GM19025 (cell line): ENCODE data around the gene CACNA2D3.
"Not testable (repeated sequence)": the region's sequence is repeated elsewhere in the genome, so short reads cannot be mapped to it uniquely, and the experiment has no call there.

Experiments used
- ATAC-seq: cut with Tn5 transposase; IDR thresholded peaks from one replicate; pipeline ENCODE4 v1.9.1; 2021; ENCODE audit warnings: mild to moderate bottlenecking, low read depth, moderate library complexity; ENCODE audit not compliant: unreplicated experiment

The CACNA2D3 gene

GRCh38 chr3:55077726-55078125, 955.4 kb downstream of the CACNA2D3 start:
- no peak for ATAC-seq

- ATAC-seq = no peak
Measured at GRCh38 chr3:55078876-55079275, 956.5 kb downstream of the CACNA2D3 start.

GRCh38 chr3:55085231-55085630, 962.9 kb downstream of the CACNA2D3 start:
- no peak for ATAC-seq

GRCh38 chr3:55089211-55089610, 966.9 kb downstream of the CACNA2D3 start:
- no peak for ATAC-seq

GRCh38 chr3:55090291-55090690, 967.9 kb downstream of the CACNA2D3 start:
- ATAC-seq = no peak

GRCh38 chr3:55090746-55091145, 968.4 kb downstream of the CACNA2D3 start:
- no peak for ATAC-seq

GRCh38 chr3:55091381-55092225, 969.3 kb downstream of the CACNA2D3 start:
- no peak for ATAC-seq

GRCh38 chr3:55094676-55095075, 972.3 kb downstream of the CACNA2D3 start:
- no peak for ATAC-seq

GRCh38 chr3:55097441-55097840, 975.1 kb downstream of the CACNA2D3 start:
- no peak for ATAC-seq

GRCh38 chr3:55105647-55106046, 983.3 kb downstream of the CACNA2D3 start:
- no peak for ATAC-seq

GRCh38 chr3:55107187-55107586, 984.8 kb downstream of the CACNA2D3 start:
- no peak for ATAC-seq

- ATAC-seq = not testable (repeated sequence)
Measured at GRCh38 chr3:55111906-55112305, 989.6 kb downstream of the CACNA2D3 start.

- ATAC-seq = no peak
Measured at GRCh38 chr3:55118451-55118850, 996.1 kb downstream of the CACNA2D3 start.

- no peak for ATAC-seq
Measured at GRCh38 chr3:55119268-55119667, 996.9 kb downstream of the CACNA2D3 start.

GRCh38 chr3:55122312-55122711, 1000.0 kb downstream of the CACNA2D3 start:
- no peak for ATAC-seq
